GM12878 (cell line): Measurements from ENCODE around the gene S100A7. TPM values are rescaled to one million over a fixed set of nuclear protein-coding genes. Genes with fewer than 3 reads are reported as not detected.

Experiments
- ATAC-seq: fragments of 200-7000 bp; cut with Tn5 transposase; 3 replicates; pipeline ENCODE4 v1.9.1; 2020; ENCODE audit warnings: mild to moderate bottlenecking, moderate library complexity
- BruUV-seq: library from RNA; stranded (reverse); fragments of 400-500 nt; replicated peaks from 2 replicates; lab custom pipeline; 2021; lab: Mats Ljungman, UMichigan
- CTCF ChIA-PET: fragments of 300-600 bp; sonication (Branson Sonifier 250); formaldehyde crosslinking; extraction: SDS; loops from one replicate; lab custom pipeline; 2021; ENCODE audit warnings: inconsistent platforms; lab: Yijun Ruan, JAX
- POLR2A ChIA-PET: fragments of 350-600 bp; formaldehyde crosslinking; extraction: SDS; loops from one replicate; lab custom pipeline; 2021; ENCODE audit warnings: inconsistent platforms; lab: Charles Lee
- RAD21 ChIA-PET: fragments of 300-600 bp; sonication (Branson Sonifier 250); formaldehyde crosslinking; loops from one replicate; lab custom pipeline; 2023; ENCODE audit warnings: antibody characterized with exemption; ENCODE audit not compliant: unreplicated experiment; lab: Charles Lee
- SMC1A ChIA-PET: fragments of 300-600 bp; sonication (Branson Sonifier 250); formaldehyde crosslinking; loops from one replicate; lab custom pipeline; 2023; ENCODE audit not compliant: unreplicated experiment, uncharacterized antibody; lab: Charles Lee
- DNase-seq: peaks from one replicate; pipeline ENCODE4 v3.0.0-alpha.2; 2011; ENCODE audit warnings: low read depth, low spot score
- FAIRE-seq: peaks from 3 replicates; lab custom pipeline; 2011; peaks lifted over from hg19 to GRCh38; lab: Jason Lieb, UNC
- H2AFZ ChIP-seq: 2 replicates; pipeline ENCODE4 v1.6.0; 2011; ENCODE audit warnings: low read depth, low read length, control low read depth; ENCODE audit not compliant: control insufficient read depth
- H3K27ac ChIP-seq: 2 replicates; pipeline ENCODE4 v1.5.1; 2011; ENCODE audit warnings: control low read depth; ENCODE audit not compliant: control insufficient read depth, insufficient read depth
- H3K27me3 ChIP-seq, 2 experiments: replicated peaks in 1 of 2; 2 replicates each; pipeline versions ENCODE4 v1.6.0 to v1.6.1; 2011; ENCODE audit warnings: low read length in 1 of 2; ENCODE audit not compliant: control insufficient read depth in 2 of 2, insufficient read depth in 2 of 2
- H3K36me3 ChIP-seq, 2 experiments: 2 replicates each; pipeline ENCODE4 v1.5.1; 2011; ENCODE audit warnings: low read length in 1 of 2; ENCODE audit not compliant: control insufficient read depth in 2 of 2, insufficient read depth in 2 of 2
- H3K4me1 ChIP-seq: 2 replicates; pipeline ENCODE4 v1.6.1; 2011; ENCODE audit warnings: mild to moderate bottlenecking, low read length, moderate library complexity, mixed read lengths; ENCODE audit not compliant: control insufficient read depth, insufficient read depth
- H3K4me2 ChIP-seq: 2 replicates; pipeline ENCODE4 v1.6.0; 2011; ENCODE audit warnings: control low read depth; ENCODE audit not compliant: control insufficient read depth, insufficient read depth
- H3K4me3 ChIP-seq: fragments of 200-600 bp; sonication (generic); 2 replicates; pipeline ENCODE4 v1.5.1; 2016
- H3K79me2 ChIP-seq: 2 replicates; pipeline ENCODE4 v1.6.0; 2011; ENCODE audit warnings: low read length; ENCODE audit not compliant: control insufficient read depth, insufficient read depth
- H3K9ac ChIP-seq: 2 replicates; pipeline ENCODE4 v1.8.0; 2011; ENCODE audit warnings: low read length, control low read depth, mixed read lengths; ENCODE audit not compliant: control insufficient read depth, insufficient read depth
- H3K9me3 ChIP-seq: replicated peaks from 3 replicates; pipeline ENCODE4 v1.5.1; 2011; ENCODE audit warnings: mild to moderate bottlenecking, low read length; ENCODE audit not compliant: control insufficient read depth, insufficient read depth
- H4K20me1 ChIP-seq: 2 replicates; pipeline ENCODE4 v1.6.0; 2011; ENCODE audit not compliant: control insufficient read depth, insufficient read depth
- BACH1 ChIP-seq: fragments of 450-650 bp; IDR thresholded peaks from 2 replicates; pipeline ENCODE4 v1.6.1; 2017; ENCODE audit warnings: mild to moderate bottlenecking, borderline replicate concordance
- EZH2 ChIP-seq: IDR thresholded peaks from 2 replicates; pipeline ENCODE4 v1.6.1; 2012; ENCODE audit warnings: low read depth, mild to moderate bottlenecking, control low read depth, inconsistent platforms, low read length, borderline replicate concordance; ENCODE audit not compliant: control insufficient read depth
- FOXK2 ChIP-seq: fragments of 450-650 bp; IDR thresholded peaks from 2 replicates; pipeline ENCODE4 v1.6.1; 2017; ENCODE audit warnings: mild to moderate bottlenecking, moderate library complexity
- GABPA ChIP-seq: IDR thresholded peaks from 2 replicates; pipeline ENCODE4 v1.6.1; 2014; ENCODE audit warnings: antibody characterized with exemption, low read depth, mild to moderate bottlenecking, inconsistent platforms
- HDAC2 ChIP-seq: fragments of 200-600 bp; sonication (generic); IDR thresholded peaks from 2 replicates; pipeline ENCODE4 v1.6.1; 2017
- IKZF2 ChIP-seq, 2 experiments: fragments of 450-650 bp; IDR thresholded peaks; 2 replicates each; pipeline ENCODE4 v1.6.1; 2017; ENCODE audit warnings: mild to moderate bottlenecking in 2 of 2, moderate library complexity in 2 of 2
- JUND ChIP-seq: IDR thresholded peaks from 2 replicates; pipeline ENCODE4 v1.6.1; 2012; ENCODE audit warnings: low read depth, mild to moderate bottlenecking, low read length, improper control_type of control experiment, moderate library complexity
- KAT2A ChIP-seq: conservative IDR thresholded peaks from 2 replicates; pipeline ENCODE4 v1.6.1; 2011; ENCODE audit warnings: low read depth, low read length; ENCODE audit not compliant: control insufficient read depth
- MXI1 ChIP-seq: fragments of 150-350 bp; IDR thresholded peaks from 2 replicates; pipeline ENCODE4 v1.6.1; 2011; ENCODE audit warnings: low read depth, mild to moderate bottlenecking, inconsistent platforms, low read length, improper control_type of control experiment
- PAX8 ChIP-seq: fragments of 450-650 bp; IDR thresholded peaks from 2 replicates; pipeline ENCODE4 v1.6.1; 2017; ENCODE audit warnings: mild to moderate bottlenecking, moderate library complexity
- POLR2AphosphoS5 ChIP-seq: IDR thresholded peaks from 2 replicates; pipeline ENCODE4 v1.6.1; 2011; ENCODE audit warnings: mild to moderate bottlenecking, low read length, inconsistent platforms
- SIX5 ChIP-seq: IDR thresholded peaks from 2 replicates; pipeline ENCODE4 v1.6.1; 2011; ENCODE audit warnings: mild to moderate bottlenecking, low read depth, low read length, moderate library complexity; ENCODE audit not compliant: severe bottlenecking
- STAT3 ChIP-seq: IDR thresholded peaks from 2 replicates; pipeline ENCODE4 v1.6.1; 2011; ENCODE audit warnings: low read depth, low read length, improper control_type of control experiment
- ZNF274 ChIP-seq: IDR thresholded peaks from one replicate; pipeline ENCODE4 v1.8.0; 2011; ENCODE audit not compliant: insufficient read length, insufficient read depth
- ZNF622 ChIP-seq: fragments of 450-650 bp; IDR thresholded peaks from 2 replicates; pipeline ENCODE4 v1.6.1; 2017; ENCODE audit warnings: mild to moderate bottlenecking, inconsistent platforms
- ZZZ3 ChIP-seq: IDR thresholded peaks from 2 replicates; pipeline ENCODE4 v1.6.1; 2011; ENCODE audit warnings: low read depth; ENCODE audit not compliant: control insufficient read depth, insufficient read length
- WGBS: methylation state at CpG from one replicate; pipeline ENCODE4 v1.1.6; 2016; ENCODE audit warnings: low lambda C conversion rate; ENCODE audit not compliant: insufficient replicate concordance, insufficient coverage; ENCODE audit errors: missing lambda C conversion rate; 5-methylcytosine and 5-hydroxymethylcytosine counted together
- in situ Hi-C: fragments of 300-500 bp; cut with MboI; formaldehyde crosslinking; loops from 9 replicates; pipeline ENCODE4 v1.14.3; 2018; ENCODE audit warnings: mixed read lengths
- intact Hi-C: fragments of 100-400 bp; cut with micrococcal nuclease; formaldehyde crosslinking; loops from one replicate; pipeline ENCODE4 v1.14.2; 2022; ENCODE audit not compliant: unreplicated experiment
- polyA plus RNA-seq, 11 experiments: library from polyadenylated mRNA; depleted of rRNA in 4 of 11; unstranded in 6 of 11; stranded (reverse) in 5 of 11; fragments of >200 nt; fragmentation: Nextera tagmentation in 4 of 11; fragmentation: Illumina TruSeq in 1 of 11; extraction: Ambion mirVana in 4 of 11; extraction: Trizol in 1 of 11; gene quantifications; 1 replicate in 1 of 11; 2 replicates in 10 of 11; pipeline versions ENCODE4 v1.2.1 to v1.2.3, GENCODE V29; 2011 to 2016; ENCODE audit warnings: inconsistent platforms in 2 of 11, missing spikeins in 2 of 11, low read depth in 1 of 11
- total RNA-seq, 4 experiments: library from RNA; depleted of rRNA in 3 of 4; stranded (reverse); fragments of >200 nt in 3 of 4; fragmentation: Illumina TruSeq in 1 of 4; extraction: Trizol in 1 of 4; gene quantifications; 2 replicates each; pipeline versions ENCODE4 v1.2.1 to v1.2.3, GENCODE V29; 2013 to 2021
- TF ChIP-seq, protein P1 (sequence below): fragments of 450-650 bp; IDR thresholded peaks from 2 replicates; pipeline ENCODE4 v1.6.1; 2014; ENCODE audit warnings: mild to moderate bottlenecking
- TF ChIP-seq, protein P2 (sequence below): IDR thresholded peaks from 2 replicates; pipeline ENCODE4 v1.6.1; 2011; ENCODE audit warnings: borderline replicate concordance, low read depth, mild to moderate bottlenecking, moderate library complexity, low read length; ENCODE audit not compliant: insufficient read depth, poor library complexity, severe bottlenecking
- TF ChIP-seq, protein P3 (sequence below): IDR thresholded peaks from 2 replicates; pipeline ENCODE4 v1.6.1; 2012; ENCODE audit warnings: improper control_type of control experiment, low read depth, low read length; ENCODE audit not compliant: insufficient replicate concordance

The S100A7 gene
- total and polyA plus RNA-seq, 10 of the 15 experiments (the other 5 are each of a cell fraction or from before 2014, with no cell fraction given): not detected

DNA sequence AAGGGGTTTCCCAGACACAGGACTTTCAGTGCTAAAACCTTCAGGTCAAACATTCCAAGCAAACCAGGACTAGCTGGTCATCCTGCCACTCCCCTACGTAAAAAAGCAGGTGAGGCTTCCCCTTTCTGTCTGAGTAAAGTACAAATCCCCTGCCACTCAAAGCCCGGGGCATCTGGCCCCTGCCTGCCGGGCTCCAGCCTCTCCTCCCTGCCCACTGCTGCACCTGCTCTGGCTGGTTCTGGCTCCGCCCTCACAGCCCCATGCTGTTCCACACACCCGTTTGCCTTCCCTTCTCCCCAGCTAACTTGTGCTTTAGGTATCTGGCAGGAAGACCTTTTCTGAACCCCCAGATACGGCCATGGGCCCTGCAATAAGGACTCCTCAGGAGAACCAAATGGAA lies 23.3 kb upstream of the S100A7 start:
- SMC1A ChIA-PET: no interaction called here
- DNase-seq (no peak), ATAC-seq (no peak), FAIRE-seq (no peak)
- Histone ChIP-seq H2AFZ (no peak overlapping the region), H3K4me1 (no peaks in the 10 kb centered on the region), H3K4me3 (no peak overlapping the region), H3K27me3 (peaks cover 0 to 4% of the 10 kb centered on the region in 2 experiments), H3K79me2 (no peaks in the 10 kb centered on the region), H3K36me3 (no peaks in the 10 kb centered on the region), H3K9me3 (no peaks in the 10 kb centered on the region), H4K20me1 (no peaks in the 10 kb centered on the region), H3K4me2 (no peak overlapping the region), H3K27ac (no peak overlapping the region), H3K9ac (no peak overlapping the region)
- 9% methylated on average over 6 of the region's 6 CpGs for WGBS
- CTCF ChIA-PET: interaction anchor here (1.1 to 4.4 kb wide), 2 partner anchors 11 to 133 kb away, joined by 3 to 36 read pairs; no protein-coding TSS in a partner anchor
- BruUV-seq: no TSS peak
- TF ChIP-seq ZNF622: no peak
- TF ChIP-seq KAT2A: no peak
- TF ChIP-seq EZH2: no peak
- TF ChIP-seq, protein P1, sequence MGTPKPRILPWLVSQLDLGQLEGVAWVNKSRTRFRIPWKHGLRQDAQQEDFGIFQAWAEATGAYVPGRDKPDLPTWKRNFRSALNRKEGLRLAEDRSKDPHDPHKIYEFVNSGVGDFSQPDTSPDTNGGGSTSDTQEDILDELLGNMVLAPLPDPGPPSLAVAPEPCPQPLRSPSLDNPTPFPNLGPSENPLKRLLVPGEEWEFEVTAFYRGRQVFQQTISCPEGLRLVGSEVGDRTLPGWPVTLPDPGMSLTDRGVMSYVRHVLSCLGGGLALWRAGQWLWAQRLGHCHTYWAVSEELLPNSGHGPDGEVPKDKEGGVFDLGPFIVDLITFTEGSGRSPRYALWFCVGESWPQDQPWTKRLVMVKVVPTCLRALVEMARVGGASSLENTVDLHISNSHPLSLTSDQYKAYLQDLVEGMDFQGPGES: no peak
- no peak for TF ChIP-seq HDAC2
- TF ChIP-seq, protein P2, sequence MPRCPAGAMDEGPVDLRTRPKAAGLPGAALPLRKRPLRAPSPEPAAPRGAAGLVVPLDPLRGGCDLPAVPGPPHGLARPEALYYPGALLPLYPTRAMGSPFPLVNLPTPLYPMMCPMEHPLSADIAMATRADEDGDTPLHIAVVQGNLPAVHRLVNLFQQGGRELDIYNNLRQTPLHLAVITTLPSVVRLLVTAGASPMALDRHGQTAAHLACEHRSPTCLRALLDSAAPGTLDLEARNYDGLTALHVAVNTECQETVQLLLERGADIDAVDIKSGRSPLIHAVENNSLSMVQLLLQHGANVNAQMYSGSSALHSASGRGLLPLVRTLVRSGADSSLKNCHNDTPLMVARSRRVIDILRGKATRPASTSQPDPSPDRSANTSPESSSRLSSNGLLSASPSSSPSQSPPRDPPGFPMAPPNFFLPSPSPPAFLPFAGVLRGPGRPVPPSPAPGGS: no peak
- TF ChIP-seq STAT3: no peak
- no peak for TF ChIP-seq MXI1
- TF ChIP-seq BACH1: no peak
- TF ChIP-seq, protein P3, sequence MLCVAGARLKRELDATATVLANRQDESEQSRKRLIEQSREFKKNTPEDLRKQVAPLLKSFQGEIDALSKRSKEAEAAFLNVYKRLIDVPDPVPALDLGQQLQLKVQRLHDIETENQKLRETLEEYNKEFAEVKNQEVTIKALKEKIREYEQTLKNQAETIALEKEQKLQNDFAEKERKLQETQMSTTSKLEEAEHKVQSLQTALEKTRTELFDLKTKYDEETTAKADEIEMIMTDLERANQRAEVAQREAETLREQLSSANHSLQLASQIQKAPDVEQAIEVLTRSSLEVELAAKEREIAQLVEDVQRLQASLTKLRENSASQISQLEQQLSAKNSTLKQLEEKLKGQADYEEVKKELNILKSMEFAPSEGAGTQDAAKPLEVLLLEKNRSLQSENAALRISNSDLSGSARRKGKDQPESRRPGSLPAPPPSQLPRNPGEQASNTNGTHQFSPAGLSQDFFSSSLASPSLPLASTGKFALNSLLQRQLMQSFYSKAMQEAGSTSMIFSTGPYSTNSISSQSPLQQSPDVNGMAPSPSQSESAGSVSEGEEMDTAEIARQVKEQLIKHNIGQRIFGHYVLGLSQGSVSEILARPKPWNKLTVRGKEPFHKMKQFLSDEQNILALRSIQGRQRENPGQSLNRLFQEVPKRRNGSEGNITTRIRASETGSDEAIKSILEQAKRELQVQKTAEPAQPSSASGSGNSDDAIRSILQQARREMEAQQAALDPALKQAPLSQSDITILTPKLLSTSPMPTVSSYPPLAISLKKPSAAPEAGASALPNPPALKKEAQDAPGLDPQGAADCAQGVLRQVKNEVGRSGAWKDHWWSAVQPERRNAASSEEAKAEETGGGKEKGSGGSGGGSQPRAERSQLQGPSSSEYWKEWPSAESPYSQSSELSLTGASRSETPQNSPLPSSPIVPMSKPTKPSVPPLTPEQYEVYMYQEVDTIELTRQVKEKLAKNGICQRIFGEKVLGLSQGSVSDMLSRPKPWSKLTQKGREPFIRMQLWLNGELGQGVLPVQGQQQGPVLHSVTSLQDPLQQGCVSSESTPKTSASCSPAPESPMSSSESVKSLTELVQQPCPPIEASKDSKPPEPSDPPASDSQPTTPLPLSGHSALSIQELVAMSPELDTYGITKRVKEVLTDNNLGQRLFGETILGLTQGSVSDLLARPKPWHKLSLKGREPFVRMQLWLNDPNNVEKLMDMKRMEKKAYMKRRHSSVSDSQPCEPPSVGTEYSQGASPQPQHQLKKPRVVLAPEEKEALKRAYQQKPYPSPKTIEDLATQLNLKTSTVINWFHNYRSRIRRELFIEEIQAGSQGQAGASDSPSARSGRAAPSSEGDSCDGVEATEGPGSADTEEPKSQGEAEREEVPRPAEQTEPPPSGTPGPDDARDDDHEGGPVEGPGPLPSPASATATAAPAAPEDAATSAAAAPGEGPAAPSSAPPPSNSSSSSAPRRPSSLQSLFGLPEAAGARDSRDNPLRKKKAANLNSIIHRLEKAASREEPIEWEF: no peak
- no peak for TF ChIP-seq ZZZ3
- no peak for TF ChIP-seq JUND
- TF ChIP-seq IKZF2 (IDR thresholded peaks at IDR 0.05): no peak
- TF ChIP-seq FOXK2: no peak
- TF ChIP-seq SIX5: no peak
- TF ChIP-seq POLR2AphosphoS5: no peak
- TF ChIP-seq GABPA: no peak
- no peak for TF ChIP-seq PAX8
- no peak for TF ChIP-seq ZNF274
- in situ Hi-C loops (no loop called here), intact Hi-C loops (no loop called here)
- RAD21 ChIA-PET: interaction anchor here (0.8 kb wide), 1 partner anchor 11 kb away, joined by 4 read pairs; no protein-coding TSS in a partner anchor
- POLR2A ChIA-PET: no interaction called here
